ENCODE data around the gene RNGTT.

DNA sequence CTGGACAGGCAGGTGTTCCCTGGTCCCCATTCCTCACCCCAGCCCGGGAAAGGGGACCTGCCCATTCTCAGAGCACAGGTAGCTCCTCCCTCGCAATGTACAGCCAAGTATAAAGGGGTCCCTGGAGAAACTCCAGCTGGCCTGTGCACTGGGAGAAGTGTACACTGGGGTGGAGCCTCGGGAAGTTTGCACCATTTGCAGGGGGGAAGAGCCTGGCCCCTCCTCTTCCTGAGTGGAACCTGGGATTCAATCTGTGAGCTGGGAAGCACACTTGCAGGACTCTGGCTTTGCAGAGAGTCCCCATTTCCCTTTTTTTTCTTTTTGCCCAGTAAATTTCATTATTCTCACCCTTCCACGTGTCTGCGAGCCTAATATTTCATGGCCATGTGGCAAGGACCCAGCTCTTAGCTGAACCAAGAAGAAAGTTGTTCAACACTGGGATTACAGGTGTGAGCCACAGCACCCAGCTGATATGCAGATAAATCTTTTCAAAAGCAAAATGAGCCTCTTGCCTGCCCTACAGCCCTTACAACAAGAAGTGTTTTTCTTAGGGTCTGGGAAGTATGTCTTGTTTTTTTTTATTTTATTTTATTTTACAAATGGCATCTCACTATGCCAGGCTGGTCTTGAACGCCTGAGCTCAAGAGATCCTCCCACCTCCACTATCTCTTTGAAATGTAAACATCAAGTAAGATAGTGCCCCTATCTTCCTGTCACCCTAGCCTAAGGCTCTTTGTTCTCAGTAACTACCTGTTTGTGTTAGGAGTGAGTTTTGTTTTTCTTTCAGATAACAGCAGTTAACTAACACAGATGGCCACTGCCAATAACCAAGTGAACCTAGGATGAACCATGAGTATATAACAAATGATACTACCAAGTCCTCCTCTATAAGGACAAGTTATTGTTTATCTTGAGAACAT is 9.3 kb upstream of the RNGTT start:
- TF ChIP-seq, protein P1, sequence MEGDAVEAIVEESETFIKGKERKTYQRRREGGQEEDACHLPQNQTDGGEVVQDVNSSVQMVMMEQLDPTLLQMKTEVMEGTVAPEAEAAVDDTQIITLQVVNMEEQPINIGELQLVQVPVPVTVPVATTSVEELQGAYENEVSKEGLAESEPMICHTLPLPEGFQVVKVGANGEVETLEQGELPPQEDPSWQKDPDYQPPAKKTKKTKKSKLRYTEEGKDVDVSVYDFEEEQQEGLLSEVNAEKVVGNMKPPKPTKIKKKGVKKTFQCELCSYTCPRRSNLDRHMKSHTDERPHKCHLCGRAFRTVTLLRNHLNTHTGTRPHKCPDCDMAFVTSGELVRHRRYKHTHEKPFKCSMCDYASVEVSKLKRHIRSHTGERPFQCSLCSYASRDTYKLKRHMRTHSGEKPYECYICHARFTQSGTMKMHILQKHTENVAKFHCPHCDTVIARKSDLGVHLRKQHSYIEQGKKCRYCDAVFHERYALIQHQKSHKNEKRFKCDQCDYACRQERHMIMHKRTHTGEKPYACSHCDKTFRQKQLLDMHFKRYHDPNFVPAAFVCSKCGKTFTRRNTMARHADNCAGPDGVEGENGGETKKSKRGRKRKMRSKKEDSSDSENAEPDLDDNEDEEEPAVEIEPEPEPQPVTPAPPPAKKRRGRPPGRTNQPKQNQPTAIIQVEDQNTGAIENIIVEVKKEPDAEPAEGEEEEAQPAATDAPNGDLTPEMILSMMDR (IDR thresholded peaks at IDR 0.05), result no peak
- TF ChIP-seq POLR2A (IDR thresholded peaks at IDR 0.05) (no peak), EP300 (IDR thresholded peaks at IDR 0.05) (no peak)
